ENCODE results near the gene RPL9.
A peak's percentile ranks its signal among the peaks of the same experiment; 100 is the strongest.
"Not testable (repeated sequence)": the region's sequence is repeated elsewhere in the genome, so short reads cannot be mapped to it uniquely, and the experiment has no call there.

Gene RPL9

GRCh38 chr4:39458505-39459300 is at the start of gene RPL9, which contains the start of gene LIAS:
Gene RPL9 (minus strand): TSS chr4:39458922. CDS start chr4:39458439, 483 bp downstream.
Gene LIAS (plus strand): TSS chr4:39459056. CDS start chr4:39459118, 62 bp downstream.
- DNase-seq: peak; percentile 85

GRCh38 chr4:39505581-39505980 is 46.9 kb upstream of the RPL9 start:
- no peak for DNase-seq

- no peak for DNase-seq
These were observed 45.8 kb upstream of the RPL9 start for GRCh38 chr4:39504538-39504937.

- DNase-seq: not testable (repeated sequence)
These were observed 43.9 kb upstream of the RPL9 start for GRCh38 chr4:39502664-39503035.

- no peak for DNase-seq
These were observed 43.4 kb upstream of the RPL9 start for GRCh38 chr4:39502019-39502663.

- DNase-seq: no peak
These were observed 40.0 kb upstream of the RPL9 start for GRCh38 chr4:39498727-39499020.

GRCh38 chr4:39497909-39498726 is 39.4 kb upstream of the RPL9 start:
- DNase-seq: no peak

GRCh38 chr4:39495446-39496213 is 36.9 kb upstream of the RPL9 start:
- no peak for DNase-seq

- no peak for DNase-seq
These were observed 35.6 kb upstream of the RPL9 start for GRCh38 chr4:39494354-39494753.

- DNase-seq: no peak
These were observed 31.6 kb upstream of the RPL9 start for GRCh38 chr4:39490322-39490721.

- no peak for DNase-seq
These were observed 27.6 kb upstream of the RPL9 start for GRCh38 chr4:39486221-39486804.

- no peak for DNase-seq
These were observed 26.0 kb upstream of the RPL9 start for GRCh38 chr4:39484582-39485272.

GRCh38 chr4:39480902-39481695 is 22.4 kb upstream of the RPL9 start:
- DNase-seq: no peak

GRCh38 chr4:39480251-39480650 is 21.5 kb upstream of the RPL9 start:
- no peak for DNase-seq

GRCh38 chr4:39476187-39476895 is 17.6 kb upstream of the RPL9 start:
- no peak for DNase-seq

GRCh38 chr4:39472396-39472795 is 13.7 kb upstream of the RPL9 start:
- DNase-seq: no peak

- DNase-seq: no peak
These were observed 11.7 kb upstream of the RPL9 start for GRCh38 chr4:39470402-39470801.

GRCh38 chr4:39469429-39470077 is 10.8 kb upstream of the RPL9 start:
- DNase-seq: peak; percentile 6

- DNase-seq: no peak
These were observed 8.7 kb upstream of the RPL9 start for GRCh38 chr4:39467464-39467863.

- DNase-seq: no peak
These were observed 8.0 kb upstream of the RPL9 start for GRCh38 chr4:39466747-39467146.
